Measurements from ENCODE around the gene CLDN12.
A peak's percentile ranks its signal among the peaks of the same experiment; 100 is the strongest.
"Not testable (repeated sequence)": the region's sequence is repeated elsewhere in the genome, so short reads cannot be mapped to it uniquely, and the experiment has no call there.

CLDN12 gene

DNA sequence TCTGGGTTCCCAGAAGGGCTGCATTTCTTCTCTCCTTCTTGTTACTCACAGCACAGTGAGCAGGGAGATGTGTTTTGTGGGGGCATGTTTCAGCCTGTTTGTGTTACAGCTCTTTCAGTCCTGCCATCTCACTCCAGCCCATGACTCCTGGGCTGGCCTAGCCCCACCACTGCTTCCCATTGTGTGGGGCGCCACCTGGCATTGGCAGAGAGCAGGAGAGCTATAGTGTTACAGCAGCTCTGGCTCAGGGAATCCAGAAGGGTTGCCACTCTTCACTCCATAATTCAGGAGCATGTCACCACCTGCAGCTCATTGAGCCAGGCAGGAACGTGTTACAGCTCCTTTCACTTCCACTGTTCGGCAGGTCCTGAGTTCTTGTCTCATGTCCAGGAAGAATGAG is 30.0 kb downstream of the CLDN12 start:
- no peak for DNase-seq (ENCODE audit: low spot score)

DNA sequence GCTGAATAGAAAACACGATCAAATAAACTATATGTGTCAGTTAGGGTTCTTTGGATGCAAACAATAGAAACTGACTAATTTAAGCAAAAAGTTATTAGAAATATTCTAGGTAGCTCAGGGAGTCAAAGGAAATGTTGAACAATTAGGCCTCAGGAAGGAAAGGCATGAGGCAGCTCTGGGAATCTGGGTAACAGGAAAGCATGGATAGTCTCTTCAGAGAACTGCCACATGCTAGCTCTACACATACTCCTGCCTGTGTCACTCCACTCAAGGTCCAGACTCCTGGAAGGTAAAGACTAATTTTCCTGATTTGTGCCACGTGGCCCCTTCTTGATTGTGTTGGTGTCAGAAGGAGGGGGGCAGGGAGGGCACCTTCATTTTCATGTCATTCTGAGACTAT is 42.4 kb downstream of the CLDN12 start:
- no peak for DNase-seq (ENCODE audit: low spot score)

DNA sequence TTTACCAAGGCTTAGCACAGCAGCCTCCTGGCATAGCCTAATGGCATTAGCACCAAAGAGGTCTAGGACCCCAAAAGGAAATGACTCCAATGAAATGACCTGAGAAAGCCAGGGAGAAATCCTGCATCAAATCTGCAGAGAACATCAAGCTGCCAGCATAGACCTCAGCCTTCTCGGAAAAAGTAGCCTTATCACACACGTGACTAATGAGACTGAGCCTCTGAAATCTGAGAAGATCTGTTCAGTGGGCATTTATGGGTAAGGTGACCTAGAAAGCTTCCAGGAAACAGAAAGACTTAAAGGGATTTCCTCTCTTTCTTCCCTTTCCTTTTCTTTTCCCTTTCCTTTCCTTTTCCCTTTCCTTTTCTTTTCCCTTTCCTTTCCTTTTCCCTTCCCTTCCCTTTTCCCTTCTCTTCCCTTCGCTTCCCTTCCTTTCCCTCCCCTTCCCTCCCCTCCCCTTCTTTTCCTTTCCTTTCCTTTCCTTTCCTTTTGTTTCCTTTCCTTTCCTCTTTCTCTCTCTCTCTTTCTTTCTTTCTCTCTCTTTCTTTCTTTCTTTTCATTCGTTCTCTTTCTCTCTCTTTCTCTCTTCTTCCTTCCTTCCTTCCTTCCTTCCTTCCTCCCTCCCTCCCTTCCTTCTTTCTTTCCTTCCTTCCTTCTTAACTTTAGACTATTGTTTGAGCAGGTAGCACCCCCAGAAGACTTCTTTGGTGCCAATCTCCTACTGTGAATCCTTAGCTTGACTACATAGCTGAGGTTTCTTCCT is 43.1 kb downstream of the CLDN12 start:
- DNase-seq (ENCODE audit: low spot score): no peak

DNA sequence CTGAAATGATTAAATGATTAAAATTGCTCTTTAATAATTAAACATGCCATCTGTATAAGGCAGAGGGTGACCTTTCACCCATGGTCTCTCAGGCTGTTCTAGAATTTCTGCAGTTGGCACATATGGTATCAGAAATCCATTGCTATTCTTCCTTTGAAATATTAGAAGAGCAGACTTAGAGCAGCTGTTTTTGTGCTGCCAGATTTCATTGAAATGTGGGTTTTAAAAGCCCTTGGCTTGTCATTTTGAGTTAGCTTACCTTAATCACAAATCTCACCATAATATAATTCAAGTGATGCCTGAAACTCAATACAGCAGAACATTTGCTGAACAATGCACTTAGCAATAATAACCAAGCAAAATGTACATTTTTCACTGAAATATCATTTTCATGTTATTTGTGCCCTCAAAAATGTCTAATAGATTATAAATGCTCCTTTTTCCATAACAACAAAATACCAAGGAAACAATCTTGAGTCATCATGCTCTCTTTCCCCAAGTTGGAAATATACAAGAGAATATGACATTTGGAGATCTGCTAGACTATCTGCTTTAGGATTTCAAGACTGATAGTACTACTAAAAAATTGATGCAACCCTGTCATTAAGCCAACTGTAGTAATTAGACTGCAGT is 50.1 kb downstream of the CLDN12 start:
- DNase-seq (ENCODE audit: low spot score): no peak

DNA sequence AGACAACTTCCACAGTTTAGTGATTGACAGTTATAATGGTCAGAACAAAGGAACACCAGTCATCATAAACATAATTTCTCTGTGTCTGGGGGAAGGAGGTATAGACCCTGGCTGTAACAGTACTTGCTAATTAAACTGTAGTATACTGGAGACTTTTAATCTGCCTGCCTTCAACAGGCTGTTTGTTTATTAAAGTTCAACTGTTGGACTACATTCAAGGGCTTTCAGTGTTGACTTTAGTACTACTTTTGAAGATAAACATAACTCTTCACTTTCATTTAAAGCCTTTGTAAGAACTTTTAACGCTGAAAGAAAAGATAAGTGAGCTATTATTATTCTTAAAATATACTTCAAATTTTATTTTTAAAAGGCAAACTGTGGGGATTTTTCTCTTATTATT is 50.7 kb downstream of the CLDN12 start:
- DNase-seq (ENCODE audit: low spot score): no peak

DNA sequence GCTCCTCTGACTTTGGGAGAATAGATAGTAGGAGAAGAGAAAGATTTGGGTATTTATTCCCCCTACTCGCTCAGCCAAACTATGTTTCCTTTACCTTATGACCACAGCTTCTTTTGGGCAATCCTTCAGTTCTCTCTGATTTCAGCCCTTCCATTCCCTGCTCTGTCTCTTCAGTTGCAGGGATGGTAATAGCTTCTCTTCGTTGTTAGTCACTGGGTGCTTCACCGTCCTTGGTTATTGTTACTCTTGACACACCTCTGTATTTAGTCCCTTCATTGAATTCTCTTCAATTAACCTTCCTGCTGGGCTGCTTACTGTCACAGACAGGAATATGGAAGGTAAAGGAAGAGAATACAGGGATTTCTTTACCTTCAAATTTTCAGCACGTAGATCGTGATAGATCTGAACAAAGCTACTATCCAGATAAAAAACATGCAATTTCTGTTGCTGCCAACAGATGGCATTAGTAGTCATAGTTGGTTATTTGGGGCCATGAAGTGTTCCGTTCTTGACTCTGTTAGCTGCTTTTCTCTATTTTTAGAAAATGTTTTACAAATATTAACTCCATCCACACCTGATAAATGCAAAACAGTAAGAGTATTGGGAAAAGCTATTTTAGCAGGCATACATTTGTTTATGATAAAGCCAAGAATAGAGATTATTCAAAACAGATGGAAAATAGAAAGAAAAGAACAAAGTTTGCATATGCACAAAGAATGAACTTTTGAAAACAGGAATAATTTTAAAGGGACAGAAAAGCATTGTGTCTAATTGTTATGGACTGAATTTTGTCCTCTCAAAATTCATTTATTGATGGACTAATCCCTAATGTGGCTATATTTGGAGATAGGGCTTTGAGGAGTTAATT is 52.1 kb downstream of the CLDN12 start:
- peak; percentile 13 for DNase-seq (ENCODE audit: low spot score)

DNA sequence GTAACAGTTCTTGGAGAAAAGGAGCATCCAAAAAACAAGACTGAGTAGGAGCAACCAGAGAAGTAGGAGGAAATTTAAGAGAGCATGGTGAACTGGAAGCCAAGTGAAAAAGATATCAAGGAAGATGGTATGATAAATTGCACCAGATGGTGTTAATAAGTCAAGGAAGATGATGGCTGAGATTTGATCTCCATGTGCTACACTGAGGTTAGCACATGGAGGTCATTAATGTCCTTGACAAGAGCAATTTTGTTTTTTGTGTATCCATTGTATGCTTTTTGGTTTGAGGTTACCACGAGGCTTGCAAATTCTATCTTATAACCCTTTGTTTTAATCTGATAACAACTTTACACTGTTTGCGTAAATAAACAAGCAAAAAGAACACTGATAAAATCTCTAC is 54.8 kb downstream of the CLDN12 start:
- no peak for DNase-seq (ENCODE audit: low spot score)

DNA sequence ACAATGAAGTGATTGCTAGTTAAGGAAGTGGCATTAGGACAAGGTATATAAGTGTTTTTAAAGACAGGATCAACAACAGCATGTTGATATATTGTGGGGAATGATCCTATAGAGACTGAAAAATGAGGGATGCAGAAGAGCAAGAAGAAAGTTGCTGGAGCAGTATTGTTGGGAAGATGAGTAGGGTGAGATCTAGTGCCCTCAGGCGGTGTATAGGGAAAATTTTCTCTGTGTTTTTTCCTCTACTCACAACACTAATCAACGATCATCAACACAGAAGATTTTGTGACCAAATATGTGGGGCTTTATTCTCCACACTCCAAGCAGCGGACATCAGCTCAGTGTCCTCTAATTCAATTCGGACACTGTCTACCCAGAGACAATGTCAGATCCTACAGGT is 56.6 kb downstream of the CLDN12 start:
- peak; percentile 10 for DNase-seq (ENCODE audit: low spot score)

DNA sequence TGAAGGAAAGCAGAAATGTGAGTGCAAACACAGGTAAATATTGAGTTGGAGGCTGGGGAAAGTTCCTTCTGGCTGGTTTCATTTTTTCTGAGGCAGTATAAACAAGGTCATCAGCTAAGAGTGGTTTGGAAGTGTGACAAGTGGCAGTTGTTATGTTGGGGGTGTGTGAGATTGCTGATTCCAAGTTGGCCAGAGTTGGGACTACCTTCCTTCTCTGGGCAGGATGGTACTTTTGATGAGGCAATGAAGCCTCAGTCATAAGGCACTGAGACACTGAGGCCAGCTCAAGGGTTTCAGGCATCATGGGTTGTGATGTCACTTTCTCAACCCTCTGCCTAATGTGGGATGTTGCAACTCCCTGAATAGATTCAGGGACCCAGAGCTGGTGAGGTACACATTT is 58.0 kb downstream of the CLDN12 start:
- DNase-seq (ENCODE audit: low spot score): no peak

DNA sequence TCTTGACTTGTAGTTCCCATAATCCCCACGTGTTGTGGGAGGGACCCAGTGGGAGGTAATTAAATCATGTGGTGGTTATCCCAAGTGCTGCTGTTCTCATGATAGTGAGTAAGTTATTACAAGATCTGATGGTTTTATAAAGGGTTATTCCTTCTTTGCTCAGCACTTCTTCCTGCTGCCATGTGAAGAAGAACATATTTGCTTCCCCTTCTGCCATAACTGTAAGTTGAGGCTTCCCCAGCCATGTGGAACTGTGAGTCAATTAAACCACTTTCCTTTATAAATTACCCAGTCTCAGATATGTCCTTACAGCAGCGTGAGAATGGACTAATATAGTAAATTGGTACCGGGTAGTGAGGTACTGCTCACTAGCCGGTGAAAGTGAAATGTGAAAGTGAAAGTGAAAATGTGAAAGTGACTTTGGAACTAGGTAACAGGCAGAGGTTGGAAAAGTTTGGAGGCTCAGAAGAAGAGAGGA is 59.9 kb downstream of the CLDN12 start:
- DNase-seq (ENCODE audit: low spot score): not testable (repeated sequence)

Data from HuH-7.5 (cell line).